OCI-LY7 (cell line): ENCODE measurements around the gene MBD3.

Source experiments
- CTCF ChIP-seq: fragments of 200-600 bp; sonication (generic); conservative IDR thresholded peaks from 2 replicates; pipeline ENCODE4 v1.5.1; 2014; ENCODE audit warnings: mild to moderate bottlenecking, antibody characterized with exemption, low read length, moderate library complexity, mixed read lengths
- EZH2phosphoT487 ChIP-seq: fragments of 200-600 bp; sonication (generic); IDR thresholded peaks from 2 replicates; pipeline ENCODE4 v1.6.1; 2018; ENCODE audit warnings: low read depth, borderline replicate concordance, mild to moderate bottlenecking, mixed run types, antibody characterized with exemption, low read length, moderate library complexity, mixed read lengths

GRCh38 chr19:1624458-1624857 is 31.8 kb upstream of the MBD3 start:
- TF ChIP-seq CTCF (peak; percentile 85), EZH2phosphoT487 (no peak)
